Cardiac muscle cell (in vitro differentiated cells and primary cell): ENCODE measurements around the gene KCNT1. TPM values are rescaled to one million over a fixed set of nuclear protein-coding genes. Genes with fewer than 3 reads are reported as not detected.

Experiments
- DNase-seq, 2 donors: peaks; one replicate each; pipeline versions ENCODE4 v3.0.0 to v3.0.0-alpha.2; 2010 to 2017; ENCODE audit warnings: low read depth in 1 of 2, low spot score in 1 of 2
- H3K27ac ChIP-seq: fragments of 200-600 bp; sonication (generic); 2 replicates; pipeline ENCODE4 v1.5.1; 2016
- H3K27me3 ChIP-seq: fragments of 200-600 bp; sonication (generic); 2 replicates; pipeline ENCODE4 v1.6.0; 2016; ENCODE audit warnings: control low read depth
- H3K36me3 ChIP-seq: fragments of 200-600 bp; sonication (generic); 2 replicates; pipeline ENCODE4 v1.5.1; 2016; ENCODE audit warnings: control low read depth
- H3K4me1 ChIP-seq: fragments of 200-600 bp; sonication (generic); 2 replicates; pipeline ENCODE4 v1.8.1; 2017; ENCODE audit warnings: low read depth, mild to moderate bottlenecking, mixed run types
- H3K4me3 ChIP-seq: fragments of 200-600 bp; sonication (generic); 2 replicates; pipeline ENCODE4 v1.5.1; 2016; ENCODE audit warnings: mild to moderate bottlenecking
- H3K9me3 ChIP-seq: fragments of 200-600 bp; sonication (generic); 2 replicates; pipeline ENCODE4 v1.5.1; 2017; ENCODE audit warnings: low read depth, mild to moderate bottlenecking, control low read depth
- CTCF ChIP-seq: IDR thresholded peaks from 2 replicates; pipeline ENCODE4 v1.5.1; 2012; ENCODE audit warnings: low read depth, mild to moderate bottlenecking, low read length
- polyA plus RNA-seq: library from polyadenylated mRNA; unstranded; fragments of >200 nt; fragmentation: Nextera tagmentation; extraction: Ambion mirVana; gene quantifications from 2 replicates; pipeline ENCODE4 v1.2.1, GENCODE V29; 2016
- total RNA-seq: library from RNA; depleted of rRNA; stranded (reverse); fragments of >200 nt; gene quantifications from 2 replicates; pipeline ENCODE4 v1.2.3, GENCODE V29; 2016

The KCNT1 gene
- total and polyA plus RNA-seq, 2 experiments from 2014 or later, result 0.12 to 0.20 TPM

DNA sequence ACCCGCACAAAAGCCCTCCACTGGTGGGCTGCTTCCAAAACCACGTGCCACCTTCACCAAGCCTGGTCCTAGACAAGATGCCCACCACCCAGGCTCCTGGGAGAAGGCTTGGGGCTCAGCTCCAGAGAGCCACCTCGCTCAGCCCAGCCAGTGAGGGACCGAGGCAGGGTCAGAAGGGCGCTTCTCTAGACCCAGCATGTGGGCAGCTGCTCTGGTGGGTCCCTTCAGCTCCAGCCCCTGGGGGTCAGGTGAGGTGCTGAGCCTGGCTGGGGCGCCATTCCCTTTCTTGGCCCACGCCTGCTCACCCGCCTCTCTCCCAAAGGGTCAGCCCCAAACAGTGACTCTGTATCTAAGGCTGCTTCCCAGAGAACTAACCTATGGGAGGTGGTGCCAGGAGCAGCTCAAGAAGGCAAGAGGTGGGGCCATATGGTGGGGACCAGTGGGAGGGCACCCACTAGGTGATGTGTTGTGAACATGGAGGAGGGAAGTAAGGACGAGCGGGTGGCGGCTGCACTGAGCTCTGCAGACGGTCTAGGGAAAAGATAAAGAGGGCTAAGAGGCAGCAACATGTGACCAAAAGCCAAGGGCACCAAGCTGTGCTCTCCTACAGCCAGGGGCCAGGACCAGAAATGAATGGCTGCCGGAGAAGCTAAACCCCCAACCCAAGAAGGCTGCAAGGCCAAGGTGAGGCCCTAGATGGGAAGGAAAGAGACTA is 126.0 kb downstream of the KCNT1 start:
- H3K4me3 ChIP-seq, result no peak overlapping the region
- H3K4me1 ChIP-seq, result no peaks in the 10 kb centered on the region
- no peak overlapping the region for H3K27ac ChIP-seq
- no peak for TF ChIP-seq CTCF
- peaks cover 17% of the 10 kb centered on the region for H3K36me3 ChIP-seq
- no peaks in the 10 kb centered on the region for H3K27me3 ChIP-seq
- DNase-seq, result no peak
- no peaks in the 10 kb centered on the region for H3K9me3 ChIP-seq

DNA sequence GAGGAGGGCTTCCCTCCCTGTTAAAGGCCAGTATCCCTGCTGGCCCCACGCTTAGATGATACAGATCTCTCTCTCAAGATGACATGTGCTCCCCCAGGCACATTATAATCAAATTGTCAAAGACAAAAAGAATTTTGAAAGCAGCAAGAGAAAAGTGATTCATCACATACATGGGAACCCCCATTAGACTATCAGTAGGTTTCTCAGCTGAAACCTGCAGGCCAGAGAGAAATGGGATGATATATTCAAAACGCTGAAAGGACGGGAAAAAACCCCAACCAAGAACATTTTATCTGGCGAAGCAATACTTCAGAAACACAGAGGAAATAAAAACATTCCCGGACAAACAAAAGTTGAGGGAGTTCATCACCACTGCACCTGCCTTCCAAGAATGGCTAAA is 126.7 kb downstream of the KCNT1 start:
- Histone ChIP-seq H3K36me3 (peaks cover 11% of the 10 kb centered on the region), H3K9me3 (no peaks in the 10 kb centered on the region), H3K4me1 (no peaks in the 10 kb centered on the region), H3K27ac (no peak overlapping the region), H3K4me3 (no peak overlapping the region), H3K27me3 (no peaks in the 10 kb centered on the region)
- TF ChIP-seq CTCF, result no peak
- DNase-seq, result no peak

DNA sequence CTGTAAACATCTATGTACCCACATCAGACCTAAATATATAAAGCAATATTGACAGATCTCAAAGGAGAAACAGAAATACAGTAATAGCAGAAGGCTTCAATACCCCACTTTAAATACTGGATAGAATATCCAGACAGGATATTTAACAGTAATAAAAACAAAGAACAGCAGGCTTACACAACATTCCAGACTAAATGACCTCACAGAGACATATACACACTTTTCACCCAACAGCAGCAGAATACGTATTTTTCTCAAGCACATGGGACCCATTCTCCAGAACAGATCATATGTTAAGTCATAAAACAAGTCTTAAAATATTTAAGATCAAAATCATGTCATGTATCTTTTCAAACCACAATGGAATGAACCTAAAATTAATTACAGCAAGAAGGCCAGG is 128.5 kb downstream of the KCNT1 start:
- H3K9me3 ChIP-seq, result no peaks in the 10 kb centered on the region
- no peak for TF ChIP-seq CTCF
- no peak for DNase-seq
- H3K36me3 ChIP-seq, result peaks cover 6% of the 10 kb centered on the region
- no peaks in the 10 kb centered on the region for H3K27me3 ChIP-seq
- H3K27ac ChIP-seq, result no peak overlapping the region
- no peaks in the 10 kb centered on the region for H3K4me1 ChIP-seq
- no peak overlapping the region for H3K4me3 ChIP-seq

- DNase-seq, result no peak
- Histone ChIP-seq H3K27me3 (no peaks in the 10 kb centered on the region), H3K4me1 (no peaks in the 10 kb centered on the region), H3K36me3 (no peaks in the 10 kb centered on the region), H3K9me3 (no peaks in the 10 kb centered on the region), H3K27ac (no peak overlapping the region), H3K4me3 (no peak overlapping the region)
- no peak for TF ChIP-seq CTCF
These were observed 131.9 kb downstream of the KCNT1 start for GRCh38 chr9:135833864-135834263.

DNA sequence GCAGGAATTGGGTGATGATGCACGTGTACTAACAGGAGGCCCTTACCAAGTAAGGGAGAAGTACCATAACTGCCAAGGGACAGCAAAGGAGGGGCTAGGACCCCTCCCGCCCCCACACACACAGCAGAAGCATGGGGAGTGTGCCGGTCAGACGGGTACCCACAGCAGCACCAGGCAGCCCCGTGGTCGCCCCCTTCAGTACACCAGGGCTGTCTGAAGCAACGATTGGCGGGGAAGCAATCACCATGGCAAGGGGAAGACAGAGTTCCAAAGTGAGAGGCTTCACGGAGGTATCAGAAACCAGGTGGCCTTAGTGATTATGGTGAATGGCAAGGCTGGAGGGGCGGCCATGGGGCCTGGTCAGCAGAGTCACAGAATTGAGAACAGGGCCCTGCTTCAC is 133.1 kb downstream of the KCNT1 start:
- H3K27me3 ChIP-seq, result no peaks in the 10 kb centered on the region
- H3K27ac ChIP-seq, result no peak overlapping the region
- no peaks in the 10 kb centered on the region for H3K4me1 ChIP-seq
- no peaks in the 10 kb centered on the region for H3K36me3 ChIP-seq
- DNase-seq, result no peak
- no peak overlapping the region for H3K4me3 ChIP-seq
- no peaks in the 10 kb centered on the region for H3K9me3 ChIP-seq
- no peak for TF ChIP-seq CTCF
